Suppressor macrophage treated with lipopolysaccharide for 4 hours (primary cell): ENCODE measurements around the gene RASSF3.

ENCODE experiments used
- DNase-seq: peaks from one replicate; pipeline ENCODE4 v3.0.0-alpha.2; 2020

The RASSF3 gene

GRCh38 chr12:64695550-64695949, 85.3 kb downstream of the RASSF3 start:
- no peak for DNase-seq

- DNase-seq = peak; percentile 24
These were observed 85.9 kb downstream of the RASSF3 start for GRCh38 chr12:64696080-64696741.

GRCh38 chr12:64699504-64700115, 89.3 kb downstream of the RASSF3 start:
- DNase-seq = peak; percentile 92

GRCh38 chr12:64700532-64700931, 90.2 kb downstream of the RASSF3 start:
- DNase-seq = no peak

DNA sequence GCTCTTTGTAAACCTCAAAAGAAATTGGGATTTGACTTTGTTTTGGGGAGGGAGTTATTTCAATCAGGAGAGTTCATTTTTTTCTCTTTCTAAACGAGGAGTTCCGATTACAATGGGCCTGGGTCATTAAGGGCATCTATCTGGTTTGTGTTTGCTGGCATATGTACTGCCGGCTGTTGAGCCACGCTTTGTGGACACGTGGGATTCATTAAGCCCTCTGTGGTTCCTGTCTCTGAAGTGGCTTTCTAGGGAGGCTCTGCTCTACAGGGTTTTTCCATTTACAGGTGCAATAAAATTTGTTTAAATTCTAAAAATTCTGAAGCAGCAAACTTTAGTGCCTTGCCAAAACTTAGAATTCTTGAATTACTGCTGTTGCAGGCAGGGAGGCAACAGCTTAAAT, 91.0 kb downstream of the RASSF3 start:
- no peak for DNase-seq

GRCh38 chr12:64706306-64706705, 96.0 kb downstream of the RASSF3 start:
- no peak for DNase-seq

GRCh38 chr12:64706857-64707256, 96.6 kb downstream of the RASSF3 start:
- DNase-seq = no peak

DNA sequence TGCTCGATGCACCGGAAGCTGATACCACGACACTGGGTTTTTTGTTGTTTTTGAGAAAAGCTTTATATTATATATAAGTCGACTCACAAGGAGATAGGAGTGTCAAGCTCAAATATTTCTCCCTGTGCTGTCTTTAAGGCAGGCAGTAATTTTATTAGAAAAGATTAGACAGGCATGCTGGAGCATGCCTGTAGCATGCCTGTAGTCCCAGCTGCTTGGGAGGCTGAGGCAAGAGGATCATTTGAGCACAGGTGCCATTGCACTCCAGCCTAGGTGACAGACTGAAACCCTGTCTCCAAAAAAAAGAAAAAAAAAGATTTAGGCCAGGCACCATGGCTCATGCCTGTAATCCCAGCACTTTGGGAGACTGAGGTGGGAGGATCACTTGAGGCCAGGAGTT, 97.1 kb downstream of the RASSF3 start:
- DNase-seq = no peak

DNA sequence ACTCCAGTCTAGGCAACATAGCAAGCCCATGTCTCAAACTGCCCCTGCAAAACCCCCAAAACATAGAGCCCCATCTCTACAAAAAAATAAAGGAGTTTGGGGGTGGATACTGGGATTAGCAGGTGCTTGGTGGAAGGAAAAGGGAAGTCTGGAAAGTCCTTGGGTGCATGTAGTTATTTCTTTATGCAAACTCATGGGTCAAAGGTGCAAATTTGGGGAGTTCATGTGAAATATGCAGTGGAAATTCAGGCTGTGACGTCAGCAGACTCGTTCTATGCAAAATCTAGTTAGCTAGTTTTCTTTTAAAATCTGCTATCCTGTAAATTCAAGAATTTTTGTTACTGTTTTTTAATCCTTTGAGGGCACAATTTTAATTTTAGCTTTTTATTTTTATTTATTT, 97.6 kb downstream of the RASSF3 start:
- no peak for DNase-seq

DNA sequence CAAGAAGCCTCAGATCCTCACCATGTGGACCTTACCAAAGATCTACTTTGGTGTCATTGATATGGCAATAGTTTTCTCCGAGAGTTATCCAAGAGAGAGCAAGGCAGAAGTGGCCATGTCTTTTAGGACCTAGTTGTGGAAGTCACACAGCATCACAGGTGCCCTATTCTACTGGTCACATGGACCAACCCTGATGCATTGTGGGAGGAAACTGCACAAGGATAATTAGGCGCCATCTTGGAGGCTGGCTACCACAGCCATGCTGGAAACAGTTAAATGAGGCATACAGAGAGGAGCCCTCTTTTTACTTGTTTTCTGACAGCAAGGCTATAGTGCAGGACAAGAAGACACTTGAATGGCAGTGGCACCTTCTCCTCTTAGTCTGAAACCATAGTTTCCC, 99.1 kb downstream of the RASSF3 start:
- no peak for DNase-seq

- peak; percentile 49 for DNase-seq
These were observed 103.1 kb downstream of the RASSF3 start for GRCh38 chr12:64713376-64713775.

DNA sequence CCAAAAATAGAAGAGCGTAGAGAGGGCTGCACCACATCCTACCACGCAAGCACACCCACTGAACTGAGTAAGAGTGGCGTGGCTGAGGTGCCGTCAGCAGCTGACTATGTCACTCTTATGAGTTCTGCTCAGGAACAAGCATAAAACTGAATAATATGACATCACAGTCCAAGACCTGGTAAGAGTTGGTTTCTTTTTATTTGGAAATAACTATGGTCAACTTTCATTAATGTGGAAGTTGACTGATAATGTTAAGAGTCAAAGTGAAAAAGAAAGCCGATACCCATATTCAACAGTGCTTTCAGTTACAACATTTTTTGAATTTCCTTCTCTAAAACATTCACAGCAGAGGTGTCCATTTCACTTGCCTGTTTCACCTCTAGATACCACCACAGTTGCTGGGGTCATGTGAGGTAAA, 104.3 kb downstream of the RASSF3 start:
- DNase-seq = peak; percentile 93

- no peak for DNase-seq
These were observed 106.1 kb downstream of the RASSF3 start for GRCh38 chr12:64716371-64716770.

- no peak for DNase-seq
These were observed 106.7 kb downstream of the RASSF3 start for GRCh38 chr12:64716839-64717455.

GRCh38 chr12:64718649-64719048, 108.4 kb downstream of the RASSF3 start:
- DNase-seq = no peak

DNA sequence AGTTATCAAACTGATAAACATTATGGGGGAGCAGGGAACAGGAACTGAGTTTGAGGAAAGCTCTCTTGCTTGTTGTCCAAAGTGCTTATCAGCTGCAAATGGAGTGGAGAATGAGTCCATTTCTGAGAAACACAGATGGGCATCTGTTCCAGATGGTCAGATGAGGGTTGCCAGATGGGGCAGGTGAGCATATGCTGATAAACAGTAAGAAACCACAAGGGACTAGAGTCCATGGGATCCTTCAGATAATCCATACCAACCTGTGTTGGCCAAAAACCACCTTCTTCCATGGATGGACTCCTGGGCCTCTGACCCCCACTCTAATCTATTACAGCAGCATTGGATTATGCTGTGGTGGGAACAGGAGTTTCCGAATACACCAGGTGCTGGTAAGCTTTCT, 110.6 kb downstream of the RASSF3 start:
- DNase-seq = no peak

DNA sequence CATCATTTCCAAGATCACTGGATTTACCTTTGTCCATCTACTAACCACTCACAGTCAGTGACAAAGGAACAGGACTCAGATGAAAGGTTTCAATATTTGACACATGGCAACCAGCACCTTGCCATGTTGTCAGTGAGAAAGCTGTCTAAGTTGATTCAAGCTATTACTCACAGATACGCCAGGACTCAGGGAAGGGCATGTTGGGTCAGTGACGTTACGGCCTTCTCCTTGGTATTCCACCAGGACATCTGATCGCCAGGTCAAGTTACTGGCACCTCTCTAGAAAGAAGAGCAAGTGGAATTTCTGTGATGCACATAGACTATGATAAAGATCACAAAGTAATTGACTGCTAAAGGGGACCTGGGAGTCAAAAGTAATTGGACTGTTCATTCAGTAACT, 112.5 kb downstream of the RASSF3 start:
- DNase-seq = no peak

DNA sequence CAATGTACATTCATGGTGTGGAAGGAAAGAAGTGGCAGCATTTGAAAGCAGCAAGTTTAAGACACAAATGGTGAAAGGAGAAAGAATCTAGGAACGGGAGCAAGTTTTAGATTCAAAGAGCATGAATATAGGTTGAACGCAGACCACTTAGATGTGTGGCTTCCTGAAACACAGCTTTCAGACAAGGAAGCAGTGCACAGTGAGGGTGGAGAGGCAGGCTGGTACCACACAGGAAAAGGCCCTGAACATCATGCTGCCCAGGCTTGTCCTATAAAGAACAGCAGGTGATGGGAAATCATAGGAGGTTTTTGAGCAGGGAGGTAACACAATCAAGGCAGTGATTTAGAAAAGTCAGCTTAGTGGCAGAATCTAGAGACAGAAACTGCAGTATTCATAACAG, 113.3 kb downstream of the RASSF3 start:
- DNase-seq = no peak

DNA sequence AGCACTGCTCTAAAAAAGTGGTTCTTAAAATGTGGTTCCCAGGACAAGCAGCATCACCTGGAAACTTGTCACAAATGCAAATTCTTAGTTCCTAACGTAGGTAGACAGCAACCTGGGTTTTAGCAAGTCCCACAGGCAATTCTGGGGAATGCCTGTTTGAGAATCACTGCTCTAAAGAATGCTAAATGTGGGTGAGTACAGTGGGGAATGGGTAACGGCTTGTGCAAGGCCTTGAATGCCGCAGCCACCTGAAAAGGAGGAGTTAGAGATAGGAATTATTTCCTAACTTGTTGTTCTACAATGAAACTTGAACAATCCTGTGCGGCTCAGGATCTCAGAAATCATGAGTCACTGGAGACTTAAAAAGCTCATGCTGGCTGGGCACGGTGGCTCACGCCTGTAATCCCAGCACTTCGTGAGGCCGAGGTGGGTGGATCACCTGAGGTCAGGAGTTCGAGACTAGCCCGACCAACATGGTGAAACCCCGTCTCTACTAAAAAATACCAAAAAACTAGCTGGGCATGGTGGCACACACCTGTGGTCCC, 114.0 kb downstream of the RASSF3 start:
- no peak for DNase-seq

DNA sequence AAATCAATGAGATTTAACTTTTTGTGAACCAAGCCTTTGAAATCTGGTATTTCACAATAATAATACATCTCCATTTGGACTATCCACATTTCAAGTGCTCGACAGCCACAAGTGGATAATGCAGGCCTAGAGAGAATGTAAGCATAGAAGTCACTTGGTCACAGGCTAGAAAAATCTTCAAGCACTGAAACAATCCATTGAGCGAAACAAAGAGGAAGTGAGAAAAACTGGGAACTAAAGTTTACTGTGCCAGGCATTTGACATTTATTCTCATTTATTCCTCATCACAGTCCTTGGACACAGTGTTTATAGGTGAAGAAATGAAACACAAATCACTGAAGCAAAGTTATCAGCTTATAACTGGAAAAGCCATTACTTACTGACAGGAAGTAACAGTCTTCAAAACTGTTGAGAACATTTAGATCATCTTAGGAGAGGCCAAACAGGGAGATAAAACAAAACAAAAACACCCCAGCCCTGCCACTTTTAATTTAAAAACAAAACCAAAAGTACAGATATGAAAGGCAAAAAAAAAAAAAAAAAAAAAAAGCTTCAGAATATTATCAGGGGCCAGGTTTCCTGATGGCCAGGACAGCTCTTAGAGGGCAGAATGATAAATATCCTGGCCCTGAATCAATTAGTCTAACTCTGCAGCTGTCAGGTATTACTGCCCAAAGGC, 119.8 kb downstream of the RASSF3 start:
- DNase-seq = peak; percentile 84

- no peak for DNase-seq
These were observed 120.3 kb downstream of the RASSF3 start for GRCh38 chr12:64730588-64730969.

DNA sequence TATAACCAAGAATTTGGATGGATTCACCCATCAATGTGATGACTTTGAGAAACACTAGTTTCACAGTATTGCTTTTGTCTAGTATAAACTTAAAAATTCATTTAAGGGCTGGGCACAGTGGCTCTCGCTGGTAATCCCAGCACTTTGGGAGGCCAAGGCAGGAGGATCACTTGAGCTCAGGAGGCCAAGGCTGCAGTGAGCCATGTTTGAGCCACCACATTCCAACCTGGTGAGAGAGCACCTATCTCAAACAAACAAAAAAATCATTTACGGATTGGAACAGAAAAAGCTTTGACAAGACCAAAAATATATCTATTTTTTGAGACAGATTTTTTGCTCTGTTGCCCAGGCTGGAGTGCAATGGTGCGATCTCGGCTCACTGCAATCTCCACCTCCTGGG, 121.4 kb downstream of the RASSF3 start:
- DNase-seq = no peak

DNA sequence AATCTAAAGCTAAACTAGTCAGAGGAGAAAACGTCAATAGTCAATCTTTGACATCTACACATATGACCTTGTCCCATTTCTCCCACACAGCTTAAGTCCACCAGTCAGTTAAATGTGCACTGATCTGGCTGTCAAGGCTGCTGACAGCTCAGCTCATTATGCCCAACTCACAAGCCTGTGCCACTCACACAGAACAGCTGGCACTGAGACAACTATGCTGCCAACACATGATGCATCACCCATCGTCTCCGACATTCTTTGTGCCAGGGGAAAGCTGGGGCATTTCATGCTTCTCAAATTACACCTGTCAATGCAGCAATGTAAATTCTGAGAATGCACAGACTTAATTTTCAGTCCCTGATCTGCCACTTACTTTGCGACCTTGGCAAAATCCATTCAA, 123.6 kb downstream of the RASSF3 start:
- DNase-seq = no peak

DNA sequence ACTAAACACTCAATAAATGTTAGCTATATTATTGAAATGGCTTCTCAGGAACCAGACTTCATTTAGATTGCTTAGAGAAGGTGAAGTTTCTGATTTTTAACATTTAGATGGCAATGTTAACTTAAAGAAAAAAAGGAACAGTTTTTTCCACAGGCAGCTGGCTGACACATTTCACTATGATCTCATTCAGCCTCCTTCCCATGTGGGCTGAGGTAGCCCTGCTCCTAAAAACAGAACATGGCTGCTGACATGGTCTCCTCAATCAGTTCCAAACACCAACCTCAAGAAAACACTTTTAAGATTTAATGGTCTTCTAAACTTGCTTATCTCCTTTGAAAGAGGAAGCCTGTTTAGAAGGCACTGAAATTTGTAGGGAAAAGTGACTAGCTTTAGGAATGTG, 125.1 kb downstream of the RASSF3 start:
- peak; percentile 59 for DNase-seq
